H1 (cell line): ENCODE measurements around the gene RBM47. TPM values are rescaled to one million over a fixed set of nuclear protein-coding genes. Genes with fewer than 3 reads are reported as not detected.

ENCODE experiments used
- CBX8 ChIP-seq: fragments of 300-800, 300-1000 bp; sonication (generic); IDR thresholded peaks from 2 replicates; pipeline ENCODE4 v1.7.1; 2016; ENCODE audit warnings: low read depth, low read length, borderline replicate concordance
- JUN ChIP-seq: IDR thresholded peaks from 2 replicates; pipeline ENCODE4 v1.6.1; 2011; ENCODE audit warnings: low read depth, mild to moderate bottlenecking, improper control_type of control experiment, low read length
- KDM4A ChIP-seq: IDR thresholded peaks from one replicate; pipeline ENCODE4 v1.7.1; 2012; ENCODE audit warnings: low read depth, mild to moderate bottlenecking, moderate library complexity, low read length, inconsistent platforms; ENCODE audit not compliant: severe bottlenecking
- MAFK ChIP-seq: IDR thresholded peaks from 2 replicates; pipeline ENCODE4 v1.6.1; 2012; ENCODE audit warnings: low read depth, mild to moderate bottlenecking, improper control_type of control experiment, low read length
- RFX5 ChIP-seq: IDR thresholded peaks from 2 replicates; pipeline ENCODE4 v1.6.1; 2011; ENCODE audit warnings: low read depth, low read length, improper control_type of control experiment, borderline replicate concordance
- TCF12 ChIP-seq: IDR thresholded peaks from 2 replicates; pipeline ENCODE4 v1.6.1; 2011; ENCODE audit warnings: low read depth, mild to moderate bottlenecking, low read length
- polyA plus RNA-seq, 7 experiments: library from polyadenylated mRNA; depleted of rRNA in 3 of 7; stranded (reverse) in 5 of 7; unstranded in 2 of 7; fragments of >200 nt in 5 of 7; fragments of 200-250 nt in 2 of 7; gene quantifications; 1 replicate in 5 of 7; 2 replicates in 1 of 7; 4 replicates in 1 of 7; pipeline versions ENCODE4 v1.2.1 to v1.2.3, GENCODE V29; 2011 to 2013; ENCODE audit warnings: missing spikeins in 2 of 7, mixed read lengths in 2 of 7
- total RNA-seq: library from RNA; stranded (reverse); fragmentation: NEBNext Ultra II Directional; extraction: Animal tissue kit (Norgen Biotek cat#: 25700); gene quantifications from 2 replicates; pipeline ENCODE4 v1.2.1, GENCODE V29; 2021

The RBM47 gene
- total and polyA plus RNA-seq, 2 of the 8 experiments (the other 6 are each of a cell fraction or from before 2014, with no cell fraction given) = 42.8 to 78.9 TPM

GRCh38 chr4:40557736-40558135 lies 71.9 kb downstream of the RBM47 start (continued):
- TF ChIP-seq RFX5 (no peak), KDM4A (no peak), CBX8 (no peak), TCF12 (no peak), JUN (no peak), MAFK (no peak)
